Neural cell (in vitro differentiated cells): ENCODE measurements around the gene NRN1L. TPM values are rescaled to one million over a fixed set of nuclear protein-coding genes. Genes with fewer than 3 reads are reported as not detected.

Source experiments
- H2AFZ ChIP-seq: fragments of 200-600, 300-800 bp; sonication (generic), shearing (Covaris generic); 2 replicates; pipeline ENCODE4 v1.6.0; 2014; ENCODE audit warnings: low read depth, mild to moderate bottlenecking, antibody characterized with exemption, low read length, moderate library complexity
- H3F3A ChIP-seq: fragments of 200-600 bp; shearing (Covaris generic); 2 replicates; pipeline ENCODE4 v1.6.1; 2016; ENCODE audit warnings: mild to moderate bottlenecking, moderate library complexity, mixed read lengths, antibody characterized with exemption, low read length; ENCODE audit not compliant: insufficient read depth, poor library complexity, severe bottlenecking
- H3K27ac ChIP-seq: fragments of 200-600, 300-800 bp; sonication (generic), shearing (Covaris generic); 2 replicates; pipeline ENCODE4 v1.5.1; 2014; ENCODE audit warnings: mild to moderate bottlenecking, low read length, moderate library complexity
- H3K27me3 ChIP-seq: fragments of 300-800, 200-600 bp; sonication (generic), shearing (Covaris generic); 2 replicates; pipeline ENCODE4 v1.6.0; 2014; ENCODE audit warnings: mild to moderate bottlenecking, low read depth, low read length, moderate library complexity; ENCODE audit not compliant: insufficient read depth
- H3K36me3 ChIP-seq: fragments of 300-800, 200-600 bp; sonication (generic), shearing (Covaris generic); 2 replicates; pipeline ENCODE4 v1.5.1; 2014; ENCODE audit warnings: mild to moderate bottlenecking, antibody characterized with exemption, low read length, moderate library complexity; ENCODE audit not compliant: insufficient read depth
- H3K4me2 ChIP-seq: fragments of 300-800, 200-600 bp; sonication (generic), shearing (Covaris generic); 2 replicates; pipeline ENCODE4 v1.6.0; 2014; ENCODE audit warnings: mild to moderate bottlenecking, low read length
- H3K4me3 ChIP-seq: fragments of 300-800, 200-600 bp; sonication (generic), shearing (Covaris generic); 2 replicates; pipeline ENCODE4 v1.5.1; 2014; ENCODE audit warnings: mild to moderate bottlenecking, low read length, moderate library complexity
- H3K79me2 ChIP-seq: fragments of 200-600 bp; shearing (Covaris generic); replicated peaks from 2 replicates; pipeline ENCODE4 v1.6.0; 2014; ENCODE audit warnings: mild to moderate bottlenecking, low read length, moderate library complexity; ENCODE audit not compliant: insufficient read depth
- H3K9ac ChIP-seq: fragments of 300-800, 200-600 bp; sonication (generic), shearing (Covaris generic); 2 replicates; pipeline ENCODE4 v1.6.1; 2016; ENCODE audit warnings: mild to moderate bottlenecking, low read length, mixed read lengths
- H3K9me2 ChIP-seq: fragments of 200-600 bp; shearing (Covaris generic); 2 replicates; pipeline ENCODE4 v1.6.1; 2016; ENCODE audit warnings: mild to moderate bottlenecking, low read length, mixed read lengths; ENCODE audit not compliant: insufficient read depth
- H3K9me3 ChIP-seq: fragments of 200-600, 300-800 bp; sonication (generic), shearing (Covaris generic); 2 replicates; pipeline ENCODE4 v1.6.1; 2016; ENCODE audit warnings: mild to moderate bottlenecking, mixed run types, low read length, moderate library complexity, mixed read lengths
- H4K20me1 ChIP-seq: fragments of 200-600 bp; shearing (Covaris generic); 2 replicates; pipeline ENCODE4 v1.6.1; 2016; ENCODE audit warnings: mild to moderate bottlenecking, mixed run types; ENCODE audit not compliant: insufficient read depth
- EP300 ChIP-seq: fragments of 450-650 bp; conservative IDR thresholded peaks from 2 replicates; pipeline ENCODE4 v1.6.1; 2014; ENCODE audit warnings: antibody characterized with exemption, mild to moderate bottlenecking, moderate library complexity; ENCODE audit not compliant: poor library complexity, severe bottlenecking
- EZH2 ChIP-seq: fragments of 200-600, 300-800 bp; shearing (Covaris generic), sonication (generic); IDR thresholded peaks from 2 replicates; pipeline ENCODE4 v1.6.1; 2014; ENCODE audit warnings: antibody characterized with exemption, low read length, borderline replicate concordance, mild to moderate bottlenecking; ENCODE audit not compliant: insufficient read depth, poor library complexity, severe bottlenecking
- MXI1 ChIP-seq: fragments of 450-650 bp; conservative IDR thresholded peaks from 2 replicates; pipeline ENCODE4 v1.6.1; 2014; ENCODE audit warnings: antibody characterized with exemption, mild to moderate bottlenecking; ENCODE audit not compliant: poor library complexity, severe bottlenecking
- POLR2AphosphoS5 ChIP-seq: IDR thresholded peaks from 2 replicates; pipeline ENCODE4 v1.6.1; 2012
- RAD21 ChIP-seq: fragments of 450-650 bp; conservative IDR thresholded peaks from 2 replicates; pipeline ENCODE4 v1.6.1; 2014; ENCODE audit warnings: antibody characterized with exemption, mild to moderate bottlenecking, moderate library complexity
- SMC3 ChIP-seq: fragments of 450-650 bp; conservative IDR thresholded peaks from 2 replicates; pipeline ENCODE4 v1.6.1; 2014; ENCODE audit warnings: antibody characterized with exemption, mild to moderate bottlenecking, moderate library complexity; ENCODE audit not compliant: poor library complexity
- TAF1 ChIP-seq: IDR thresholded peaks from 2 replicates; pipeline ENCODE4 v1.6.1; 2012; ENCODE audit warnings: low read depth
- polyA plus RNA-seq: library from polyadenylated mRNA; depleted of rRNA; stranded (reverse); fragments of >200 nt; gene quantifications from 2 replicates; pipeline ENCODE4 v1.2.3, GENCODE V29; 2014
- TF ChIP-seq, protein P1 (sequence below): fragments of 450-650 bp; IDR thresholded peaks from 2 replicates; pipeline ENCODE4 v1.5.1; 2014; ENCODE audit warnings: antibody characterized with exemption, mild to moderate bottlenecking, moderate library complexity; ENCODE audit not compliant: poor library complexity, severe bottlenecking
- TF ChIP-seq, protein P2 (sequence below): IDR thresholded peaks from 2 replicates; pipeline ENCODE4 v1.6.1; 2012; ENCODE audit warnings: borderline replicate concordance

Gene NRN1L
- polyA plus RNA-seq, 1 donor from 2014 or later, result not detected

- TF ChIP-seq EP300 (no peak), SMC3 (no peak), MXI1 (no peak), EZH2 (no peak), POLR2AphosphoS5 (no peak), TAF1 (no peak), RAD21 (no peak)
- TF ChIP-seq, protein P1, sequence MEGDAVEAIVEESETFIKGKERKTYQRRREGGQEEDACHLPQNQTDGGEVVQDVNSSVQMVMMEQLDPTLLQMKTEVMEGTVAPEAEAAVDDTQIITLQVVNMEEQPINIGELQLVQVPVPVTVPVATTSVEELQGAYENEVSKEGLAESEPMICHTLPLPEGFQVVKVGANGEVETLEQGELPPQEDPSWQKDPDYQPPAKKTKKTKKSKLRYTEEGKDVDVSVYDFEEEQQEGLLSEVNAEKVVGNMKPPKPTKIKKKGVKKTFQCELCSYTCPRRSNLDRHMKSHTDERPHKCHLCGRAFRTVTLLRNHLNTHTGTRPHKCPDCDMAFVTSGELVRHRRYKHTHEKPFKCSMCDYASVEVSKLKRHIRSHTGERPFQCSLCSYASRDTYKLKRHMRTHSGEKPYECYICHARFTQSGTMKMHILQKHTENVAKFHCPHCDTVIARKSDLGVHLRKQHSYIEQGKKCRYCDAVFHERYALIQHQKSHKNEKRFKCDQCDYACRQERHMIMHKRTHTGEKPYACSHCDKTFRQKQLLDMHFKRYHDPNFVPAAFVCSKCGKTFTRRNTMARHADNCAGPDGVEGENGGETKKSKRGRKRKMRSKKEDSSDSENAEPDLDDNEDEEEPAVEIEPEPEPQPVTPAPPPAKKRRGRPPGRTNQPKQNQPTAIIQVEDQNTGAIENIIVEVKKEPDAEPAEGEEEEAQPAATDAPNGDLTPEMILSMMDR, result no peak
- no peaks in the 10 kb centered on the region for H3F3A ChIP-seq
- no peaks in the 10 kb centered on the region for H3K27me3 ChIP-seq
- no peak overlapping the region for H2AFZ ChIP-seq
- H3K4me2 ChIP-seq, result no peak overlapping the region
- H3K9ac ChIP-seq, result no peak overlapping the region
- H3K79me2 ChIP-seq, result peaks cover 17% of the 10 kb centered on the region
- peaks cover under 1% of the 10 kb centered on the region for H3K36me3 ChIP-seq
- H3K4me3 ChIP-seq, result no peak overlapping the region
- H3K9me2 ChIP-seq, result no peaks in the 10 kb centered on the region
- no peak overlapping the region for H3K27ac ChIP-seq
- no peaks in the 10 kb centered on the region for H4K20me1 ChIP-seq
- no peaks in the 10 kb centered on the region for H3K9me3 ChIP-seq
Observed at GRCh38 chr16:67878846-67879245, 5.8 kb upstream of the NRN1L start.

DNA sequence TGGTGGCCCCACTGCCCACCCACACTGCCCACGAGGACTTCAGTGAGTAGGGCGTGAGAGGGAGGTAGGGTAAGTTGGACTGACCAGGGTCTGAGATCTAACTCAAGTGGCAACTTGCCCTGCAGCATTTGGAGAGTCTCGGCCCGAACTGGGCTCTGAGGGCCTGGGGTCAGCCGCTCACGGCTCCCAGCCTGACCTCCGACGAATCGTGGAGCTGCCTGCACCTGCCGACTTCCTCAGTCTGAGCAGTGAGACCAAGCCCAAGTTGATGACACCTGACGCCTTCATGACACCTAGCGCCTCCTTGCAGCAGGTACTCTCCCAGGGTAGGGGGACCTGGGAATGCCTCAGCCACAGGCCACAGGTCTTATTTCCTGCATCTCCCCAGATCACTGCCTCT, 5.2 kb upstream of the NRN1L start:
- Histone ChIP-seq H3K79me2 (peaks cover 11% of the 10 kb centered on the region), H3F3A (no peaks in the 10 kb centered on the region), H3K27me3 (no peaks in the 10 kb centered on the region), H3K27ac (no peak overlapping the region), H3K9ac (no peak overlapping the region), H2AFZ (no peak overlapping the region), H4K20me1 (no peaks in the 10 kb centered on the region), H3K4me2 (no peak overlapping the region), H3K9me3 (no peaks in the 10 kb centered on the region), H3K4me3 (no peak overlapping the region), H3K9me2 (no peaks in the 10 kb centered on the region), H3K36me3 (peaks cover 4% of the 10 kb centered on the region)
- TF ChIP-seq SMC3 (no peak), RAD21 (no peak), EZH2 (no peak), MXI1 (no peak), TAF1 (no peak), EP300 (no peak), POLR2AphosphoS5 (no peak)
- TF ChIP-seq, protein P2, sequence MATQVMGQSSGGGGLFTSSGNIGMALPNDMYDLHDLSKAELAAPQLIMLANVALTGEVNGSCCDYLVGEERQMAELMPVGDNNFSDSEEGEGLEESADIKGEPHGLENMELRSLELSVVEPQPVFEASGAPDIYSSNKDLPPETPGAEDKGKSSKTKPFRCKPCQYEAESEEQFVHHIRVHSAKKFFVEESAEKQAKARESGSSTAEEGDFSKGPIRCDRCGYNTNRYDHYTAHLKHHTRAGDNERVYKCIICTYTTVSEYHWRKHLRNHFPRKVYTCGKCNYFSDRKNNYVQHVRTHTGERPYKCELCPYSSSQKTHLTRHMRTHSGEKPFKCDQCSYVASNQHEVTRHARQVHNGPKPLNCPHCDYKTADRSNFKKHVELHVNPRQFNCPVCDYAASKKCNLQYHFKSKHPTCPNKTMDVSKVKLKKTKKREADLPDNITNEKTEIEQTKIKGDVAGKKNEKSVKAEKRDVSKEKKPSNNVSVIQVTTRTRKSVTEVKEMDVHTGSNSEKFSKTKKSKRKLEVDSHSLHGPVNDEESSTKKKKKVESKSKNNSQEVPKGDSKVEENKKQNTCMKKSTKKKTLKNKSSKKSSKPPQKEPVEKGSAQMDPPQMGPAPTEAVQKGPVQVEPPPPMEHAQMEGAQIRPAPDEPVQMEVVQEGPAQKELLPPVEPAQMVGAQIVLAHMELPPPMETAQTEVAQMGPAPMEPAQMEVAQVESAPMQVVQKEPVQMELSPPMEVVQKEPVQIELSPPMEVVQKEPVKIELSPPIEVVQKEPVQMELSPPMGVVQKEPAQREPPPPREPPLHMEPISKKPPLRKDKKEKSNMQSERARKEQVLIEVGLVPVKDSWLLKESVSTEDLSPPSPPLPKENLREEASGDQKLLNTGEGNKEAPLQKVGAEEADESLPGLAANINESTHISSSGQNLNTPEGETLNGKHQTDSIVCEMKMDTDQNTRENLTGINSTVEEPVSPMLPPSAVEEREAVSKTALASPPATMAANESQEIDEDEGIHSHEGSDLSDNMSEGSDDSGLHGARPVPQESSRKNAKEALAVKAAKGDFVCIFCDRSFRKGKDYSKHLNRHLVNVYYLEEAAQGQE, result no peak
- TF ChIP-seq, protein P1, result no peak
